ENCODE measurements around the gene TPST2. TPM values are rescaled to one million over a fixed set of nuclear protein-coding genes. Genes with fewer than 3 reads are reported as not detected.
"Not testable (repeated sequence)": the region's sequence is repeated elsewhere in the genome, so short reads cannot be mapped to it uniquely, and the experiment has no call there.

The TPST2 gene
- total and polyA plus RNA-seq, 2 experiments from 2014 or later: 17.8 to 44.2 TPM

- Histone ChIP-seq H3K4me3 (no peak overlapping the region), H3K27ac (no peak overlapping the region), H3K36me3 (no peaks in the 10 kb centered on the region), H3K9me3 (ENCODE audit: low read depth) (no peaks in the 10 kb centered on the region), H3K4me1 (ENCODE audit: low read depth) (peaks cover 9% of the 10 kb centered on the region), H3K27me3 (peaks cover 11% of the 10 kb centered on the region)
- no peak for TF ChIP-seq CTCF (IDR thresholded peaks at IDR 0.05; ENCODE audit: low read depth, low read length)
- no peak for DNase-seq (ENCODE audit: low read depth in 1 of 2, low spot score in 1 of 2)
These were observed 26.0 kb upstream of the TPST2 start for GRCh38 chr22:26615830-26616435.

GRCh38 chr22:26615149-26615548 is 25.2 kb upstream of the TPST2 start:
- no peak for TF ChIP-seq CTCF (IDR thresholded peaks at IDR 0.05; ENCODE audit: low read depth, low read length)
- DNase-seq (ENCODE audit: low read depth in 1 of 2, low spot score in 1 of 2): no peak
- H3K9me3 ChIP-seq (ENCODE audit: low read depth): no peaks in the 10 kb centered on the region
- no peak overlapping the region for H3K4me3 ChIP-seq
- peaks cover 11% of the 10 kb centered on the region for H3K27me3 ChIP-seq
- H3K4me1 ChIP-seq (ENCODE audit: low read depth): peaks cover 9% of the 10 kb centered on the region
- no peaks in the 10 kb centered on the region for H3K36me3 ChIP-seq
- H3K27ac ChIP-seq: no peak overlapping the region

- Histone ChIP-seq H3K36me3 (no peaks in the 10 kb centered on the region), H3K4me1 (ENCODE audit: low read depth) (peaks cover 9% of the 10 kb centered on the region), H3K27ac (no peak overlapping the region), H3K27me3 (peaks cover 11% of the 10 kb centered on the region), H3K4me3 (no peak overlapping the region), H3K9me3 (ENCODE audit: low read depth) (no peaks in the 10 kb centered on the region)
- no peak for DNase-seq (ENCODE audit: low read depth in 1 of 2, low spot score in 1 of 2)
- TF ChIP-seq CTCF (IDR thresholded peaks at IDR 0.05; ENCODE audit: low read depth, low read length): no peak
These were observed 24.4 kb upstream of the TPST2 start for GRCh38 chr22:26614322-26614721.

GRCh38 chr22:26613753-26614152 is 23.8 kb upstream of the TPST2 start:
- H3K36me3 ChIP-seq; H3K4me3 ChIP-seq; H3K4me1 ChIP-seq (ENCODE audit: low read depth); H3K27ac ChIP-seq; DNase-seq (ENCODE audit: low read depth in 1 of 2, low spot score in 1 of 2); H3K9me3 ChIP-seq (ENCODE audit: low read depth): not testable (repeated sequence)
- H3K27me3 ChIP-seq: peaks cover 11% of the 10 kb centered on the region

GRCh38 chr22:26612652-26613051 is 22.7 kb upstream of the TPST2 start:
- H3K9me3 ChIP-seq (ENCODE audit: low read depth): no peaks in the 10 kb centered on the region
- peaks cover 3% of the 10 kb centered on the region for H3K4me1 ChIP-seq (ENCODE audit: low read depth)
- no peak for TF ChIP-seq CTCF (IDR thresholded peaks at IDR 0.05; ENCODE audit: low read depth, low read length)
- no peak overlapping the region for H3K27ac ChIP-seq
- H3K4me3 ChIP-seq: no peak overlapping the region
- no peak for DNase-seq (ENCODE audit: low read depth in 1 of 2, low spot score in 1 of 2)
- H3K27me3 ChIP-seq: peaks cover 11% of the 10 kb centered on the region
- no peaks in the 10 kb centered on the region for H3K36me3 ChIP-seq

GRCh38 chr22:26610996-26611395 is 21.1 kb upstream of the TPST2 start:
- Histone ChIP-seq H3K36me3 (no peaks in the 10 kb centered on the region), H3K27me3 (peaks cover 11% of the 10 kb centered on the region), H3K4me3 (no peak overlapping the region), H3K9me3 (ENCODE audit: low read depth) (no peaks in the 10 kb centered on the region), H3K27ac (no peak overlapping the region), H3K4me1 (ENCODE audit: low read depth) (no peaks in the 10 kb centered on the region)
- DNase-seq (ENCODE audit: low read depth in 1 of 2, low spot score in 1 of 2): no peak
- TF ChIP-seq CTCF (IDR thresholded peaks at IDR 0.05; ENCODE audit: low read depth, low read length): no peak
